Measurements from ENCODE around the gene CARD11.

The CARD11 gene

DNA sequence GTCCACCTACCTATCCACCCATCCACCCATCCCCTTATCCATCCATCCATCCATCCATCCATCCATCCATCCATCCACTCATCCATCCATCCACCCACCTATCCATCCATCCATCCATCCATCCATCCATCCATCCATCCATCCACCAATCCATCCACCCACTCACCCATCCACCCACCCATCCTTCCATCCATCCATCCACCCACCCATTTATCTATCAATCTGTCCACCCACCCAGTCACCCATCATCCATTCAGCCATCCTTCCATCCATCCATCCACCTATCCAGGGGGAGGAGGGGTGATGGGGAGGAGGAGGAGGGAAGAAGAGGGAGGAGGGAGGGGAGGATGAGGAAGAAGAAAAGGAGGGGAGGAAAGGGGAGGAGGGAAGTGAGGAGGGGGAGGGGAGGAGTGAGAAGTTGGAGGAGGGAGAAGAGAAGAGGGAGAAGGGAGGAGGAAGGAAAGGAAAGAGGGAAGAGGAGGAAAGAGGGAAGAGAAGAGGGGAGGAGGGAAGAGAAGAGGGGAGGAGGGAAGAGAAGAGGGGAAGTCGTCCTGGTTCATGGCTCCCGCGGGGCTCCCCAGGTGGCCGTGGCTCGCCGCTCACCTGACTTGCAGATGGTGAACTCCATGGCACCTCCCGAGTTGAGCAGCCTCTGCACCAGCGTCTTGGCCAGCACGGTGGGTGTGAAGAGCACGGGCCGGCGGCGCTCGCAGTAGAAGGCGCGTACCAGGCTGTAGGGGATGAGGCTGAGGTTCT is 130.8 kb downstream of the CARD11 start:
- TF ChIP-seq CTCF (IDR thresholded peaks at IDR 0.05), result no peak
- Histone ChIP-seq H3K4me2 (ENCODE audit: low read length) (no peak overlapping the region), H3K79me2 (no peaks in the 10 kb centered on the region), H3K27ac (no peak overlapping the region), H2AFZ (no peak overlapping the region), H3K9ac (no peak overlapping the region), H3K4me3 (ENCODE audit: low read depth, low read length) (no peak overlapping the region), H3K36me3 (ENCODE audit: control insufficient read depth, insufficient read depth, low read length) (no peaks in the 10 kb centered on the region), H3K27me3 (ENCODE audit: control insufficient read depth, insufficient read depth, low read length) (no peaks in the 10 kb centered on the region), H3K4me1 (no peaks in the 10 kb centered on the region), H3K9me3 (ENCODE audit: control insufficient read depth, low read length) (no peaks in the 10 kb centered on the region)

DNA sequence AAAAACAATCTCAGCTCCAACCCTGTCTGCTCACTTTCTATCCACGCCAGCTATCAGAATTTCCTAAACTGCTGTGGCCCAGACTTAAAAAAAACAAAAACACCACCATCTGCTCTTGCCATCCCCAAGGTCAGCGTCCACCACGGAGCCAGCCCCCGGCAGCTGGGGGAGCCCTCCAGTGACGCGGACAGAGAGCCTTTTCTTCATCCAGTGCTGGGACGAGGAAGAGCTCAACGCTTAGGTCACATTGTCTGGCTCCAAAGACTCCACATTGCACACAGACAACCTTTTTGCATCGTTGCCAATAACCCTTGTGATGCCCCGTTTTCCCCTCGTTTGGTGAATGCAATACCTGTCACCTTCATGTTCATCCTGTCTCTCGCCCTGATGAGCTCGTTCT is 132.2 kb downstream of the CARD11 start:
- Histone ChIP-seq H3K27ac (no peak overlapping the region), H3K36me3 (ENCODE audit: control insufficient read depth, insufficient read depth, low read length) (no peaks in the 10 kb centered on the region), H3K27me3 (ENCODE audit: control insufficient read depth, insufficient read depth, low read length) (no peaks in the 10 kb centered on the region), H3K9me3 (ENCODE audit: control insufficient read depth, low read length) (no peaks in the 10 kb centered on the region), H3K79me2 (no peaks in the 10 kb centered on the region), H3K4me1 (no peaks in the 10 kb centered on the region), H3K4me3 (ENCODE audit: low read depth, low read length) (no peak overlapping the region), H3K9ac (no peak overlapping the region), H2AFZ (no peak overlapping the region), H3K4me2 (ENCODE audit: low read length) (no peak overlapping the region)
- TF ChIP-seq CTCF (IDR thresholded peaks at IDR 0.05), result no peak

DNA sequence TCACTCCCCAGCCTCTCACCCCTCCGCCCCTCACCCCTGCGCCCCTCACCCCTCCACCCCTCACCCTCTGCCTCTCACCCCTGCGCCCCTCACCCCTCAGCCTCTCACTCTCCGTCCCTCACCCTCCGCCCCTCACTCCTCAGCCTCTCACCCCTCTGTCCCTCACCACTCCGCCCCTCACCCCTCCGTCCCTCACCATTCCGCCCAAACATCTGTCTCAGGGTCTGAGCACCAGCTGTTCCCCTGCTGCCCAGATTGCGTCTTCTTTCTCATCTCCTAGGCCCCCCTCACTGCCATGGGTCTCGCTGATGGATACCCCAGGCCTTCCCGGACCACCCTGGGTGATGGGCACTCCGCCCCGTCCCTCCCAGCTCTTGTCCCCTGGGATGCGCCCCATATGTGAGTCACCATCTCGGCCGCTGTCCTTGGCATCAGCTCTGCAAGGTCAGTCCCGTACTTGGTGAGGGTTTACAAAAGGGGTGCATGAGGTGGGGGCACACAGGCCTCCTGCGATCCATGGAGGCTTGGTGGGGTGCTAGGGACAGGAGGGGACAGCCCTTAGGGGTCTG is 134.1 kb downstream of the CARD11 start:
- H3K4me2 ChIP-seq (ENCODE audit: low read length), result no peak overlapping the region
- H3K27ac ChIP-seq, result no peak overlapping the region
- no peaks in the 10 kb centered on the region for H3K9me3 ChIP-seq (ENCODE audit: control insufficient read depth, low read length)
- H2AFZ ChIP-seq, result no peak overlapping the region
- no peak for TF ChIP-seq CTCF (IDR thresholded peaks at IDR 0.05)
- no peaks in the 10 kb centered on the region for H3K27me3 ChIP-seq (ENCODE audit: control insufficient read depth, insufficient read depth, low read length)
- H3K79me2 ChIP-seq, result no peaks in the 10 kb centered on the region
- no peaks in the 10 kb centered on the region for H3K36me3 ChIP-seq (ENCODE audit: control insufficient read depth, insufficient read depth, low read length)
- H3K4me1 ChIP-seq, result no peaks in the 10 kb centered on the region
- no peak overlapping the region for H3K9ac ChIP-seq
- H3K4me3 ChIP-seq (ENCODE audit: low read depth, low read length), result no peak overlapping the region

DNA sequence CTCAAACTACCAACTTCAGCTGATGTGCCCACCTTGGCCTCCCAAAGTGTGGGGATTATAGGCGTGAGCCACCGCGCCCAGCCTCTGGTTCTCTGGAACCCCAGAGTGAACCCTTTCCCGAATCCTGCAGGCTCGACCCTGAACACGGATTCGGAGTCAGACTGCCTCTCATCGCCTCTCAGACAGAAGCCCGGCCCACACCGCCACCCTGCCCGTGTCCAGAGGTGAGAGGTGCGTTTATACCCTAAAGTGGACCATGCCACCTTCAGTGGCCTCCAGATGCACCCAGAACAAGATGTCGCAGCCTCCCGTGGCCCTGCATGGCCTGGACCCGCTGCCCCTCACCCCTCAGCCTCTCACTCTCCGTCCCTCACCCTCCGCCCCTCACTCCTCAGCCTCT is 134.6 kb downstream of the CARD11 start:
- Histone ChIP-seq H3K4me1 (no peaks in the 10 kb centered on the region), H3K27me3 (ENCODE audit: control insufficient read depth, insufficient read depth, low read length) (no peaks in the 10 kb centered on the region), H3K4me3 (ENCODE audit: low read depth, low read length) (no peak overlapping the region), H3K4me2 (ENCODE audit: low read length) (no peak overlapping the region), H3K27ac (no peak overlapping the region), H3K36me3 (ENCODE audit: control insufficient read depth, insufficient read depth, low read length) (no peaks in the 10 kb centered on the region), H3K9ac (no peak overlapping the region), H2AFZ (no peak overlapping the region), H3K79me2 (no peaks in the 10 kb centered on the region), H3K9me3 (ENCODE audit: control insufficient read depth, low read length) (no peaks in the 10 kb centered on the region)
- TF ChIP-seq CTCF (IDR thresholded peaks at IDR 0.05), result no peak

Data from parathyroid adenoma (tissue), 2 donors.